HG03039 (cell line): ENCODE data around the gene THTPA.
A peak's percentile ranks its signal among the peaks of the same experiment; 100 is the strongest.

ENCODE experiments used
- ATAC-seq: cut with Tn5 transposase; IDR thresholded peaks from one replicate; pipeline ENCODE4 v1.9.1; 2021; ENCODE audit warnings: mild to moderate bottlenecking, moderate library complexity; ENCODE audit not compliant: unreplicated experiment

The THTPA gene

GRCh38 chr14:23566778-23567185 lies 10.7 kb downstream of the THTPA start:
- peak; percentile 19 for ATAC-seq

GRCh38 chr14:23567186-23568020 lies 11.3 kb downstream of the THTPA start, which contains the start of gene AP1G2:
AP1G2 (minus strand) TSS chr14:23567791; CDS start chr14:23567314, 477 bp downstream.
- peak; percentile 80 for ATAC-seq

- no peak for ATAC-seq
These were observed 12.0 kb downstream of the THTPA start for GRCh38 chr14:23568021-23568599.

- ATAC-seq: no peak
These were observed 12.7 kb downstream of the THTPA start for GRCh38 chr14:23568600-23569331.

- no peak for ATAC-seq
These were observed 13.5 kb downstream of the THTPA start for GRCh38 chr14:23569443-23570151.

- ATAC-seq: no peak
These were observed 14.9 kb downstream of the THTPA start for GRCh38 chr14:23570806-23571483.

GRCh38 chr14:23571701-23572523 lies 15.8 kb downstream of the THTPA start:
- no peak for ATAC-seq

- ATAC-seq: no peak
These were observed 16.4 kb downstream of the THTPA start for GRCh38 chr14:23572524-23572828.

GRCh38 chr14:23572836-23573235 lies 16.8 kb downstream of the THTPA start:
- ATAC-seq: no peak

- no peak for ATAC-seq
These were observed 17.4 kb downstream of the THTPA start for GRCh38 chr14:23573384-23574015.

- no peak for ATAC-seq
These were observed 21.1 kb downstream of the THTPA start for GRCh38 chr14:23577004-23577681.

GRCh38 chr14:23577710-23578392 lies 21.8 kb downstream of the THTPA start:
- no peak for ATAC-seq

GRCh38 chr14:23578560-23579310 lies 22.7 kb downstream of the THTPA start, which contains the start of gene JPH4:
JPH4 (minus strand) TSS chr14:23578790; CDS start chr14:23577453, 1,337 bp downstream.
- ATAC-seq: no peak

- no peak for ATAC-seq
These were observed 23.2 kb downstream of the THTPA start for GRCh38 chr14:23579311-23579630.

- no peak for ATAC-seq
These were observed 23.7 kb downstream of the THTPA start for GRCh38 chr14:23579739-23580138.

GRCh38 chr14:23580152-23580926 lies 24.3 kb downstream of the THTPA start:
- no peak for ATAC-seq

- ATAC-seq: no peak
These were observed 24.8 kb downstream of the THTPA start for GRCh38 chr14:23580948-23581281.
